Measurements from ENCODE around the gene DUSP28.

DNA sequence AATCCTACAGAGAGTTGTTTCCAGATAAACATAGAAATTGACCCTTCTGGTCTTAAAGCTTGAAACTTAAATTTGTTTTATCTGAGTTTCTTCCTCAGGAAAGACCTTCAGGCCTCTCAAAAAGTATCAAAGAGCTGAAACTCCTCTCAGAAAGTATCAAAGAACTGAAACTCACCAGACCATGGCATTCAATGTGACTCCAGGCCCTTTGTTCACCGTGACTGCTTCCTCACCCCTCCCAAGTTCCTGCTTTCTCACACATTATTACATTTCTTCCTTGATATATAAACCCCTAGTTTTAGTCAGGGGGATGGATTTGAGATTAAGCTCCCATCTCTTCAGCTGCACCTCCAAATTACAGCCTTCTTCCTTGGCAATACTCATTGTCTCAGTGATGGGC, 8.3 kb upstream of the DUSP28 start:
- TF ChIP-seq POLR2A (IDR thresholded peaks at IDR 0.05; ENCODE audit: low read depth, low read length): no peak
- TF ChIP-seq POLR2AphosphoS5 (IDR thresholded peaks at IDR 0.05; ENCODE audit: low read depth, low read length): no peak
- no peak for TF ChIP-seq SPI1 (IDR thresholded peaks at IDR 0.05; ENCODE audit: low read depth, low read length)

All from GM12891 (cell line).